Vagina (tissue), 2 donors: ENCODE results near the gene AKNAD1.

Experiments used
- POLR2A ChIP-seq, 2 donors: fragments of 450-650 bp; IDR thresholded peaks; one replicate each; pipeline ENCODE4 v1.6.1; 2017; ENCODE audit warnings: antibody characterized with exemption in 2 of 2, mild to moderate bottlenecking in 2 of 2, moderate library complexity in 2 of 2
- POLR2AphosphoS5 ChIP-seq, 2 donors: sonication (generic); formaldehyde crosslinking; IDR thresholded peaks; one replicate each; pipeline ENCODE4 v1.9.0; 2017; ENCODE audit warnings: antibody characterized with exemption in 2 of 2, mild to moderate bottlenecking in 2 of 2, low read depth in 1 of 2; ENCODE audit not compliant: insufficient read depth in 1 of 2
- TF ChIP-seq, protein P1 (sequence below), 3 experiments: fragments of 450-650 bp in 2 of 3; fragments of 200-600 bp in 1 of 3; sonication (generic) in 1 of 3; IDR thresholded peaks; one replicate each; pipeline ENCODE4 v1.5.1; 2017 to 2019; ENCODE audit warnings: antibody characterized with exemption in 3 of 3, mild to moderate bottlenecking in 2 of 3, moderate library complexity in 2 of 3

DNA sequence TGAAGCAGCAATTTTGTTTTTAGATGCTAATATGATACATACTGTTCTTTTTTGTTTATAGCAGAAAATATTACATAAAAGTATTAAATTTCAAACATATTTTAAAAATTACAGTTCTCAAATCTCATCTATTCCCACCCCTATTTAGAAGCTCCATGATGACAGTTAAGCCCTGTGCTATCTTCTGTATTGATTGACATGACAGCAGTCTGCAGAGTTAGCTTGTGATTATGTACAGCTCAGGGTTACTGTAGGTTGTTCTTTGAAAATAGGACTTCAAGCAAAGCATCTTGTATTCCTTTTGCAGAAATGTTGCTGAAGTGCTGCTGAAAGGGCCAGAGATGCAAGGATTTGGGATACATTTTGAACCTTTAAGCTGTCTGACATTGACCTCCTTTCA is 28.1 kb upstream of the AKNAD1 start:
- TF ChIP-seq, protein P1, sequence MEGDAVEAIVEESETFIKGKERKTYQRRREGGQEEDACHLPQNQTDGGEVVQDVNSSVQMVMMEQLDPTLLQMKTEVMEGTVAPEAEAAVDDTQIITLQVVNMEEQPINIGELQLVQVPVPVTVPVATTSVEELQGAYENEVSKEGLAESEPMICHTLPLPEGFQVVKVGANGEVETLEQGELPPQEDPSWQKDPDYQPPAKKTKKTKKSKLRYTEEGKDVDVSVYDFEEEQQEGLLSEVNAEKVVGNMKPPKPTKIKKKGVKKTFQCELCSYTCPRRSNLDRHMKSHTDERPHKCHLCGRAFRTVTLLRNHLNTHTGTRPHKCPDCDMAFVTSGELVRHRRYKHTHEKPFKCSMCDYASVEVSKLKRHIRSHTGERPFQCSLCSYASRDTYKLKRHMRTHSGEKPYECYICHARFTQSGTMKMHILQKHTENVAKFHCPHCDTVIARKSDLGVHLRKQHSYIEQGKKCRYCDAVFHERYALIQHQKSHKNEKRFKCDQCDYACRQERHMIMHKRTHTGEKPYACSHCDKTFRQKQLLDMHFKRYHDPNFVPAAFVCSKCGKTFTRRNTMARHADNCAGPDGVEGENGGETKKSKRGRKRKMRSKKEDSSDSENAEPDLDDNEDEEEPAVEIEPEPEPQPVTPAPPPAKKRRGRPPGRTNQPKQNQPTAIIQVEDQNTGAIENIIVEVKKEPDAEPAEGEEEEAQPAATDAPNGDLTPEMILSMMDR (IDR thresholded peaks at IDR 0.05), result no peak
- TF ChIP-seq POLR2A (IDR thresholded peaks at IDR 0.05) (no peak), POLR2AphosphoS5 (IDR thresholded peaks at IDR 0.05; ENCODE audit: insufficient read depth in 1 of 2, low read depth in 1 of 2) (no peak)
